K562 (cell line): ENCODE measurements around the gene DSC2. TPM values are rescaled to one million over a fixed set of nuclear protein-coding genes. Genes with fewer than 3 reads are reported as not detected.
A peak's percentile ranks its signal among the peaks of the same experiment; 100 is the strongest.
"Not testable (repeated sequence)": the region's sequence is repeated elsewhere in the genome, so short reads cannot be mapped to it uniquely, and the experiment has no call there.

Source experiments
- ATAC-seq: fragments of 200-7000 bp; cut with Tn5 transposase; 3 replicates; pipeline ENCODE4 v1.9.1; 2020; ENCODE audit warnings: moderate library complexity
- BruUV-seq: library from RNA; stranded (reverse); fragments of 400-500 nt; replicated peaks from 2 replicates; lab custom pipeline; 2021; lab: Mats Ljungman, UMichigan
- CTCF ChIA-PET: fragments of 300-600 bp; formaldehyde crosslinking; extraction: SDS; loops from one replicate; lab custom pipeline; 2021; ENCODE audit warnings: low intra/inter-chr PET ratio; lab: Yijun Ruan, JAX
- POLR2A ChIA-PET: fragments of 300-600, 350-650 bp; sonication (Branson Sonifier 250); formaldehyde crosslinking; extraction: SDS; loops from one replicate; lab custom pipeline; 2021; ENCODE audit warnings: antibody characterized with exemption, inconsistent platforms; lab: Yijun Ruan, JAX
- DNase-seq, 4 experiments: peaks; one replicate each; pipeline versions ENCODE4 v3.0.0 to v3.0.0-alpha.2; 2011 to 2018; ENCODE audit warnings: low spot score in 3 of 4, mixed read lengths in 3 of 4; ENCODE audit errors: extremely low read depth in 1 of 4
- FAIRE-seq: peaks from 2 replicates; lab custom pipeline; 2011; peaks lifted over from hg19 to GRCh38; lab: Jason Lieb, UNC
- H2AFZ ChIP-seq: 2 replicates; pipeline ENCODE4 v1.6.0; 2011; ENCODE audit warnings: low read depth, low read length, control low read depth, inconsistent platforms
- H3K27ac ChIP-seq: fragments of 200-600 bp; 3 replicates; pipeline ENCODE4 v1.8.0; 2011; ENCODE audit warnings: low read depth, mild to moderate bottlenecking, control low read depth, inconsistent platforms, low read length, moderate library complexity, mixed read lengths; ENCODE audit errors: extremely low read depth
- H3K27me3 ChIP-seq, 2 experiments: fragments of 300-600 bp in 1 of 2; 2 replicates in 1 of 2; 3 replicates in 1 of 2; pipeline versions ENCODE4 v1.6.0 to v1.8.0; 2011; ENCODE audit warnings: inconsistent platforms in 2 of 2, low read length in 2 of 2, mild to moderate bottlenecking in 1 of 2, mixed read lengths in 1 of 2, moderate library complexity in 1 of 2; ENCODE audit not compliant: control insufficient read depth in 2 of 2, insufficient read depth in 2 of 2
- H3K36me3 ChIP-seq: fragments of 300-600 bp; 3 replicates; pipeline ENCODE4 v1.8.0; 2011; ENCODE audit warnings: mild to moderate bottlenecking, low read length, inconsistent platforms; ENCODE audit not compliant: control insufficient read depth, insufficient read depth
- H3K4me1 ChIP-seq, 2 experiments: fragments of 200-600 bp in 1 of 2; replicated peaks in 1 of 2; 2 replicates in 1 of 2; 3 replicates in 1 of 2; pipeline versions ENCODE4 v1.5.1 to v1.8.0; 2011; ENCODE audit warnings: inconsistent platforms in 2 of 2, low read length in 2 of 2, mild to moderate bottlenecking in 1 of 2, mixed read lengths in 1 of 2, moderate library complexity in 1 of 2; ENCODE audit not compliant: control insufficient read depth in 2 of 2, insufficient read depth in 2 of 2
- H3K4me2 ChIP-seq: 2 replicates; pipeline ENCODE4 v1.6.1; 2011; ENCODE audit warnings: low read length, control low read depth, inconsistent platforms, mixed read lengths; ENCODE audit not compliant: insufficient read depth
- H3K4me3 ChIP-seq: fragments of 200-600 bp; sonication (generic), shearing (Covaris generic); 2 replicates; pipeline ENCODE4 v1.5.1; 2016; ENCODE audit warnings: control low read depth, inconsistent platforms
- H3K79me2 ChIP-seq: fragments of 200-600 bp; 3 replicates; pipeline ENCODE4 v1.8.0; 2011; ENCODE audit warnings: low read length, inconsistent platforms; ENCODE audit not compliant: control insufficient read depth, insufficient read depth
- H3K9ac ChIP-seq, 2 experiments: 2 replicates each; pipeline versions ENCODE4 v1.6.0 to v1.6.1; 2011; ENCODE audit warnings: low read depth in 2 of 2, low read length in 2 of 2, control low read depth in 1 of 2, inconsistent platforms in 1 of 2, mild to moderate bottlenecking in 1 of 2, mixed read lengths in 1 of 2; ENCODE audit not compliant: insufficient read depth in 1 of 2
- H3K9me1 ChIP-seq: one replicate; pipeline ENCODE4 v1.6.0; 2011; ENCODE audit warnings: inconsistent platforms, mild to moderate bottlenecking, low read length, moderate library complexity; ENCODE audit not compliant: control insufficient read depth, insufficient read depth
- H3K9me3 ChIP-seq: replicated peaks from 2 replicates; pipeline ENCODE4 v1.5.1; 2011; ENCODE audit warnings: low read depth, low read length, inconsistent platforms; ENCODE audit not compliant: control insufficient read depth, insufficient read depth
- H4K20me1 ChIP-seq: replicated peaks from 2 replicates; pipeline ENCODE4 v1.6.1; 2011; ENCODE audit warnings: low read length, inconsistent platforms, mixed read lengths; ENCODE audit not compliant: control insufficient read depth, insufficient read depth
- ETV5 ChIP-seq: sonication (generic); formaldehyde crosslinking; IDR thresholded peaks from 2 replicates; pipeline ENCODE4 v1.4.0; 2020; ENCODE audit warnings: low read depth, mild to moderate bottlenecking, missing genetic modification reagents
- GTF2F1 ChIP-seq: IDR thresholded peaks from 2 replicates; pipeline ENCODE4 v1.6.1; 2011; ENCODE audit warnings: low read depth, low read length, improper control_type of control experiment
- RBBP5 ChIP-seq: fragments of 200-600 bp; sonication (generic); IDR thresholded peaks from 2 replicates; pipeline ENCODE4 v1.6.1; 2012; ENCODE audit warnings: borderline replicate concordance, mild to moderate bottlenecking, low read length, control low read depth, inconsistent platforms; ENCODE audit not compliant: insufficient read depth, poor library complexity, severe bottlenecking
- RBM25 ChIP-seq: fragments of 200-400 bp; formaldehyde crosslinking; IDR thresholded peaks from 2 replicates; pipeline ENCODE4 v1.6.1; 2018; ENCODE audit warnings: low read length, low read depth, moderate library complexity; ENCODE audit not compliant: severe bottlenecking
- SMARCA4 ChIP-seq: fragments of 450-650 bp; IDR thresholded peaks from 2 replicates; pipeline ENCODE4 v1.6.1; 2016
- TAL1 ChIP-seq: fragments of 450-650 bp; IDR thresholded peaks from 2 replicates; pipeline ENCODE4 v1.6.1; 2016; ENCODE audit warnings: mild to moderate bottlenecking
- TCF15 ChIP-seq: fragments of 250-450 bp; sonication (Bioruptor Pico); IDR thresholded peaks from 2 replicates; pipeline ENCODE4 v1.8.0; 2022; ENCODE audit warnings: moderate library complexity, mild to moderate bottlenecking, inconsistent platforms
- ZNF3 ChIP-seq: fragments of 250-450 bp; sonication (Bioruptor Pico); IDR thresholded peaks from 2 replicates; pipeline ENCODE4 v1.5.0; 2021; ENCODE audit warnings: mild to moderate bottlenecking, moderate library complexity
- WGBS: fragments of 100-300 bp; shearing (Covaris generic); methylation state at CpG from one replicate; pipeline ENCODE4 v1.1.6; 2016; ENCODE audit warnings: low coverage, mixed read lengths; ENCODE audit not compliant: insufficient coverage; ENCODE audit errors: missing lambda C conversion rate; 5-methylcytosine and 5-hydroxymethylcytosine counted together
- in situ Hi-C: fragments of 300-500 bp; cut with MboI; formaldehyde crosslinking; loops from 4 replicates; pipeline ENCODE4 v1.15.0; 2018; ENCODE audit warnings: inconsistent platforms, mixed read lengths
- intact Hi-C: fragments of 100-400 bp; cut with micrococcal nuclease; formaldehyde crosslinking; loops from 2 replicates; pipeline ENCODE4 v1.14.2; 2022
- polyA plus RNA-seq, 8 experiments: library from polyadenylated mRNA; depleted of rRNA in 4 of 8; stranded (reverse) in 5 of 8; unstranded in 3 of 8; fragments of >200 nt; fragmentation: Nextera tagmentation in 2 of 8; fragmentation: Illumina TruSeq in 1 of 8; extraction: Ambion mirVana in 2 of 8; extraction: Trizol in 1 of 8; gene quantifications; 2 replicates each; pipeline versions ENCODE4 v1.2.1 to v1.2.3, GENCODE V29; 2011 to 2014; ENCODE audit warnings: inconsistent platforms in 1 of 8, missing spikeins in 1 of 8
- total RNA-seq, 7 experiments: library from RNA; depleted of rRNA in 6 of 7; stranded (reverse); fragments of >200 nt in 6 of 7; fragmentation: Illumina TruSeq in 2 of 7; extraction: Trizol in 2 of 7; gene quantifications; 2 replicates each; pipeline versions ENCODE4 v1.2.1 to v1.2.3, GENCODE V29; 2011 to 2021; ENCODE audit warnings: low replicate concordance in 1 of 7

The DSC2 gene
- total and polyA plus RNA-seq, 9 of the 15 experiments (the other 6 are each of a cell fraction or from before 2014, with no cell fraction given): 3.8 to 15.3 (median 6.4) TPM

DNA sequence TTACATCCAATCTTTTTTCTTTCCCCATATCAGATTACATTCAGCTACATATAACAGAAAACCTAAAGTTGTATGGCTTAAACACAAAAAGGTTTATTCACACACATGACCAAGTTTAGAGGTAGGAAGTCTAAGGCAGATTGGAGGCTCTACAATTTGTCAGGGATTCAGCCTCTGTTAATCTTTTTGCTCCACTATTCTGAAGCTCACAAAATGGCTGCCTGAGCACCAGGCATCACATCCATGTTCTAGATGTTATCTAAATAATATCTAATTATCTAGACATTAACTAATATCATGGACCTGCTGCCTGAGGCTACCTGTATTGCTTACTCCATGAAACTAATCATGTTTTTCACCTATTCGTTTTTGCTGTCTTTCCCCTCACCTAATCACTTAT is 23.7 kb upstream of the DSC2 start:
- intact Hi-C loops: no loop called here
- BruUV-seq: no TSS peak

GRCh38 chr18:31123125-31123524 is 20.9 kb upstream of the DSC2 start:
- in situ Hi-C loops, H3K4me2 ChIP-seq, H2AFZ ChIP-seq, H3K9me1 ChIP-seq, H3K4me3 ChIP-seq, FAIRE-seq, H3K79me2 ChIP-seq, DNase-seq, H3K9ac ChIP-seq, H3K27ac ChIP-seq, H3K36me3 ChIP-seq, H3K9me3 ChIP-seq, H3K27me3 ChIP-seq, H3K4me1 ChIP-seq, POLR2A ChIA-PET, intact Hi-C loops, H4K20me1 ChIP-seq, BruUV-seq, CTCF ChIA-PET, ATAC-seq: not testable (repeated sequence)
- 11% methylated on average over 2 of the region's 2 CpGs for WGBS

More for the DNA sequence above, 23.7 kb upstream of the DSC2 start:
- TF ChIP-seq TAL1 (no peak), GTF2F1 (no peak), ZNF3 (no peak), RBM25 (peak; percentile 64), TCF15 (CRISPR knock-in tag) (no peak), ETV5 (no peak), SMARCA4 (no peak), RBBP5 (no peak)
- WGBS: 0% methylated on average over 1 of the region's 1 CpG
- Histone ChIP-seq H3K27ac (no peak overlapping the region), H3K9ac (no peak overlapping the region), H3K9me1 (no peaks in the 10 kb centered on the region), H3K27me3 (no peaks in the 10 kb centered on the region; a peak in 1 of 5 replicates), H3K4me2 (no peak overlapping the region), H3K4me1 (no peaks in the 10 kb centered on the region; a peak in 1 of 5 replicates), H3K9me3 (no peaks in the 10 kb centered on the region), H3K79me2 (no peaks in the 10 kb centered on the region), H3K4me3 (no peak overlapping the region), H3K36me3 (no peaks in the 10 kb centered on the region), H4K20me1 (no peaks in the 10 kb centered on the region), H2AFZ (no peak overlapping the region)
- ATAC-seq (no peak), DNase-seq (no peak), FAIRE-seq (no peak)
- in situ Hi-C loops: no loop called here
- ChIA-PET CTCF (no interaction called here), POLR2A (interaction anchor here (0.6 to 1.0 kb wide), 2 partner anchors 13 to 18 kb away, joined by 3 to 4 read pairs; no protein-coding TSS in a partner anchor)
